Measurements from ENCODE around the gene NLGN1.
A peak's percentile ranks its signal among the peaks of the same experiment; 100 is the strongest.

The NLGN1 gene

DNA sequence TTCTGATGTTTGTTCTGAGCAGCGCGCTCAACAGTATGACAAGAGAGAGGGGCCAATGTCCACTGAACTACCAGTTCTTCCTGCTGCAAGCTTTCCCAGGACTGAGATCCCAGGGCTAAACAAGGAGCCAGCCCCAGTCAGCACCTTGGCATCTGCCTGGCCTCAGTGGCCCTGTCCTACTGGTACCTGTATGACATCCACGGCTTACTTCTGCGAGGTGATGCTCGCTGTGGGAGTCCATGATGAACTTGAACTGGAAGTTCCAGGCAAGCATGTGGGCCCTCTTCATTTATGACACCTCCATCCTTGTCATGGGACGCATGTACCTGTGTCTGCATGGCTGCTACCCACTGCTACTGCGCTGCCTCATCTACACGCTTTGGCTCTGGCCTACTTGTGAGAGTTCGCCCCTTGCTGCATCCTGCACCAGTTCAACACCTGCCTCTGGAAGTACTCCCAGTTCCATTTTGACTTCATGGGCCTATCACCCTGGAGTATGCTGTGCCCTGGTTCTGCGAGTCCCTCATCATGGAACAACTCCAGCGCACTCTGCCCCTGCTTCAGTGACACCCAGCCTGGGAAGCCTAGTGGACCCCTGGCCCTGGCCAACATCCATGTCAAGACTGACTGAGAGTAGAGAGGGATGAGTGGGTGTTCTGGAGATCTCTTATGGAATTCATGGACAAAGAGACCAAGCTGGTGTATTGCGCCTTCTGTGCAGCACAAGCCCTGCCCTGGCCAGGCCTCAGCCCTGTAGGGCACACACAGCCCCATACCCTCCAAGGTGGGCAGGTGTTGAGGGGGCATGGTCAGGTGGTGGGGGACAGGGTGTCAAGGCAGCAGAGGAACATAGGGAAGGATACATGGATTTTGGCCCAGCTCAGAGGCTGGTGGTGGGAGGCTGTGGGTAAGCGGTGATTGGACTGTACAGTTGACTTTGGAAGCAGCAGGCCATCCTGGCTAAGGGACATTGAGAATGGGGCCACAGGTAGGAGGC lies 246.8 kb downstream of the NLGN1 start:
- DNase-seq, result no peak

DNA sequence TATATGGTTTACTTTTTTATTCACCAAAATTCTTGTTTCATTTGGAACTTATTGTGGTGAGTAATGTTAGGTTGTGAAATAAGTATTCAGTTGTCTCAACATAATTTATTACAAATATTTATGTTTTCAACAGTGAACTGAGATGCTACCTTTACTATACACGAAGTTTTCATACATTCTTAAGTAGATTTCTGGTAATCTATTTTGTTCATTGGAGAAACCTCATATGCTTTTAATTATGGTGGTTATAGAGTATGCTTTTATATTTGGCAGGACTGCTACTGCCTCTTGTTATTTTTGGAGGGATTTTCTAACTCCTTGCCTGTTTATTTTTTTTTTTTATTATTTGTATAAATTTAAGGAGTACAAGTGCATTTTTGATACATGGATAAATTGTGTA lies 253.1 kb downstream of the NLGN1 start:
- no peak for DNase-seq

DNA sequence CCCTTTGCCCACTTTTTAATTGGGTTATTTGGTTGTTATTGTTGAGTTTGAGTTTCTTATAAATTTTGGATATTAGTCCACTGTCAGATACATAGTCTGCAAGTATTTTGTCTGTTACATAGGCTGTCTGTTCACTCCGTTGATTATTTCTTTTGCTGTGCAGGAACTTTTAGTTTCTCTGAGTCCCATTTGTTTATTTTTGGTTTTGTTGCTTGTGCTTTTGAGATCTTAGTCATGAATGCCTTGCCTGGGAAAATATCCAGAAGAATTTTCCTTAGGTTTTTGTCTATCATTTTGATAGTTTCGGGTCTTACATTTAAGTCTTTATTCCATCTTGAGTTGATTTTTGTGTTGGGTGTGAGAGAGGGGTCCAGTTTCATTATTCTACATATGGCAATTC lies 254.5 kb downstream of the NLGN1 start:
- DNase-seq, result no peak

DNA sequence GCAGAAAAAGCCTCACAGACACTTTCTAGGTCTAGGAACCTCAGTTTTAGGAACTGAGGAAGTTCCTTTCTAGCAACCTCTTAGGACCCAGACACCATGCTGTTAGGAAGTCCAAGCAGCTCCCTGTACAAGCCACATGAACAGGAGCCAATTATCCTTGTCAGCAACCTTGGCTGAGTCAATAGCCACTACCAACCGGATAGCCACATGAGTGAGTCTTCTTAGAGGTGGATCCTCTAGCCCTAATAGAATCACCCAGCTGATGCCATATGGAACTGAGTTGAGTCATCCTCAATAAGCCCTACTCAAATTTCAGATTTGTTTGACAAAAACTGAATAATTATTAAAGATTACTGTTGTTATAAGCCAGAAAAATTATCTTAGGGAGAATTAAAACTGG lies 256.2 kb downstream of the NLGN1 start:
- DNase-seq, result peak; percentile 66

DNA sequence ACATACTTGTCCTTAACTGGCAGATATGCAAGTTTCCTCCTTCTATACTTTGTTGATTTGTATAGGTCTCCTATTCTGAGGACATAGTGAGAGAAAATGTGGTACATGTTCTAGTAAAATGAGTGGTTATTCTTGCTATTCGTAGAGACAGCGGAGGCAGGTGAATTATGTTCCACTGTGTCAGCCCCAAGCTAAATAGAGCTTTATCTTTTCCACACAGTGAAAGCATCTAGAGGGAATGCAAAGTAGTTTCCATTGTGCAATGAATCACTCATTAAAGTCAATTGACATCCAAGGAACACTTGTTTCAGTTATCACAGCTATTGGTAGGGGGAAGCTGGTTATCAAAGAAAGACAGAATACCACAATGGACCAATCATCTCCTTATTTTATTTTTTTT lies 262.4 kb downstream of the NLGN1 start:
- no peak for DNase-seq

DNA sequence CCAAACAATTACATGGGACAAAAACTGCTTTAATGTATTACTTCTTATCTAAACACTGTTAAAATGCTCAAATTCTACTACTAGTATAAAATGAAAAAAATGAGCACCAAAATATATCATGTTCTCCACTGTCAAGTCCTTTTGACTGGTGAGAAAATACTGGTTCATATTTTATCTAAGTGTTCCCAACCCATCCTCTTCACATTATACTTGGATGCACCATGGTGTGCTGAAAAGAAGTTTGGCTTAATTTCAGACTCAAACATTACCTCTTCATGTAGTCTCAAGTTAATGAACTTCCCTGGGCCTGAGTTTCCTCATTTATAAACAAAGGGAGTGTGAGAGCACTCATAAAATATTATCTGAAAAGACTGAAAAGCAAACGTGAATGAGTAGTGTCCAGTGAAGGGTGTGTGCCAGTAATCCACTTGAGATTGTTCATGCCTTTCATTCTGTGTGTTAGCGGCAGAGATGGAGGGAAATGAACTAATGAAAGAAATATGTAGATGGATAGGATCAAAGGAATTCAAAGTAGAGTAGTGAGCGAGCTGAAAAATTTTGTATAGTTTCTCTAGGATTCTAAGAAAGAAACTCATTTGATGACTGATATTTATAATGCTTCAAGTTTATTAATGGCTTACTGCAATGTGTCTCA lies 263.2 kb downstream of the NLGN1 start:
- no peak for DNase-seq

DNA sequence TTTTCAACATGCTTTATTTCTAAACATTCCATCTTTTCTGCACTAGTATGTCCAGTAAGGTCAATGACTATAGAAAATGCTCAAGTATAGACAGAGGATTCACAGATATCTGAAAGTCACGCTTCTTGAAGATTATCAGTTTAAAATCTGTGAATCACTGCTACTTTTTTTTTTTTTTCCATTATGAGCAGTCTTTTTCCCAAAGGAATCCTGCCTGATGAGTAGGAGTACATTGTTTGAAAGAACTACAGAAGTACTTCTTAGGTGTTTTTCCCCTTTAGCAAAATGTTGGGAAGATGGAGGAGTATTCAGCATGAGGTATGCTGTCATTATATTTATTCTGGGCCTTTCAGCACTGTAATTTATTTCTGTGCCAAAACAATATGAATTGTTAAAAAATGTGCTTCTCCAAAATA lies 266.2 kb downstream of the NLGN1 start:
- DNase-seq, result no peak

DNA sequence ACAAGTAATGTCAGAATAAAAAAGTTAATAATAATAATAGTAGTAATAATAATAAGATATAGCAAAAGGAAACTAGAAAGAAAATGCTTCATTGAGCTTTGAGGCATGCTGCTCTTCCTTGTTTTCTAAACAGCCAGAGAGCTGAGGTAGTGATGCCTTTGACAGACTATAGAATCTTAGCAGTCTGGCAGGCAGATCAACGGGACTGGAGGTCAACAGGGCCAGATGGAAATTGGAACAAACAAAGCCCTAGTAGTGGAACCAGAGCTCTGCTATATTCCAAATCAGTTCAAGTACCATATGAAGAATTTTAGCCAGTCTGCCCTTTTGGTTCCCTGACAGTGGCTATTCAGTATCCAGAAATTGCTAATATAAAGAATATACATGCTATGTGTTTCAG lies 278.6 kb downstream of the NLGN1 start:
- peak; percentile 36 for DNase-seq

DNA sequence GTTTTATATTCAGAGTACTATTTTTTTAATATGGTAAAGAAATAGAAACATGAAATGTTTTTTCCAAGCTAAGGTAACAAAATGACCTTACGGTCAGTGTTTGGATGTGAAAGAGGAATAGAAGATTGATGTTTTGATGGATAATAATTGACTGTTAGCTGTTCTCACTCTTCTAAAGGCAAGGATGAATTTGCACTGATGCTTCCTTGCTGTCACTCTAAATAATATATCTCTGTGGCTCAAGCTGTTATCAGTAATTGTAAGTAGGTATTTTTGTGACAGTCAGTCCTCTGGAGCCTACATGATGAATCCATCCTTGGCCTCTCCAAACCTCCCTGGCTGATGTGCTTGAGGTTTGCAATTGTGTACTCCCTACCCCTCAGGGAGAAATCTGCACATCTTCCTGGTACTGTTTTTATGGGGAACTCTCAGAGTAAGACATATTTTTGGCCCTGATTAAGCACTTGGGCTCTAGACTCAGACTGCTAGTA lies 283.7 kb downstream of the NLGN1 start:
- no peak for DNase-seq

DNA sequence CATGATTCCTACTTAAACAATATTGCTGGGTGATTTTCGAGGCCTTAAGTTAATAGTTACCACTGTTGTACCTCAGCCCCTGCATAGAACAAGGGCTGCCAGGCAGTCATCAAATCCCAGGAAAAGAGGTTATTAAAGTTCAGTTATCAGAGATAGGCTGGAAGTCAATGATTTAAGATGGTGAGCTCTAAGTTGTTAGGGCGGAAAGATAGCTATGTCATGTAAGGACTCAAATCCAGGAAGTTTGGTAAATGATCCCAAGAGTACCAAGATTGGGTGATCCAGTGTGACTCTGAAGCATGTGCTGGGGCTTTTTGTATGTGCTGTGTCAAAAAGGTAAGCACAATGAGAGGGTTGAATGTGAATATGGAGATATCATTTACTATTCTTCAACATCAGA lies 287.9 kb downstream of the NLGN1 start:
- no peak for DNase-seq

DNA sequence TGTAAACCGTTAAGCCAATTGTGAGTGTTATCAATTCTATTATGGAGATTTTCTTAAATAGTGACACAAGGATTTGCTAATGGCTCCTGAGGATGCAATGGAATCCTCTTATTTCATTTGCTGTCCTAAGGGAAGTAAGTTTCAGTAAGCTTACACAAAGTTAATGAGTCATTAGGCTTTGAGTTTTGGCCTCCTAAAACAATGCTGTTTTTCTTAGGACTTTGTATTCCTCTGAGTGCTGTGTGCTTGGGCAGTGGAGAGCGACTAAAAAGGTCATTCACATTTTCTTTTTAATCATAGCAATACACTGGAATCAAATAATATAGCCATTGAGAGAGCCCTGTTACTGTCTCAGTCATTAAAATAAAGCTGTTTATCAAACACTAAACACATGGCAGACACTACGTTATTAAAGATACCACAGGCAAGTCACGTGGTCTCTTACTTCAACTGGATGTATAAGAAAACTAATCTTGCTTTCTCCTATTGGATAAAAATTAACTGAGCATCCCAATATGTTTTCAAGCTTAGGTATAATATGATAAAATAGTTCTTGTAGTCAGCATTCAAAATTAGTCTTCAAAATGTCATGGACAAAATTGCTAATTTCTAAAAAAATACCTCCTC lies 290.8 kb downstream of the NLGN1 start:
- DNase-seq, result peak; percentile 83

DNA sequence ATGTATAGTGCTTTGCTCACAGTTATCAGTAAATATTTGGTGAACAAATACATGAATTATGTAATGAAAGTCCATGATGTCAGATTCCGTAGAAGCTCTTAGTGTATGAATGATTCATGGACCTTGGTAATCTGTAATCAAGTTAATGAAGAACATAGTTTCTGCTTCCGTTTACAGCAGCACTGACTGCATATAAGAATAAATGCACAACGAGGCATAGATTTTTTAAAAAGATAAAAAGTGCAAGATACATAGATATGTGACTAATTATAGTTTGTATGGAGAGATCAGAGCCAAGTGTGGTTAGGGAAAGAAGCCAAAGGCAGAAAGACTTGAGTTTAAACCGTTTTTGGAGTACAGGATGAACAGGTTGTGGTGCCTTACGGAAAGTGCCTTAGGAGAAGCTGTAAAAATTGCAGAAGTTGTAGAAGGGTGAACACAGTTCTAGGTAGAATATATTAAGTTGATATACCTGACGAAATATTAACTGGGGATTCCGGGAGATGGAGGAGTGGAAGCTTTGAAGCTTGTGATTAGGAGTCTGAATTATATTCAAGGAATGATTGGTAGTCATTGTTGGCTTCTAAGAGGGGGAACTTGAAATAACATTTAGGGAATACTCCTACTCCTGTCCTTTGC lies 293.1 kb downstream of the NLGN1 start:
- DNase-seq, result no peak

DNA sequence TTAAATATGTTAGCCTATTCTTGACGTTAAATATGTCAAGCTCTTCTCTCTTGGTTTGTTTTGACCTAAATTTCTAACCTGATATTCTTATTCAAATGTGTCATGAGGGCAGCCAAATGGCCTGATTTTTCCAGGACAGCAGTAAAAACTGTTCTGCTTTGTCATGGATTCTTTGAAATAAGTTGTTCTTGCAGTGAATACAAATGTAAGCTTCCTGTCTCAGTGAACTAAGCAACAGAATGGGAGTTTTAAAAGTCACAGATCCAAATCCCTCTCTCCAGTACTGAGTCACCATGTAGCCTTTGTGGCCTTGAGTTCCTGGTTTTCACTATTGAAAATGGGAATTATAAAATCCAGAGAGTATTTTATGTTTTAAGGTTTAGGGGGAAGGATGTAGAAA lies 301.8 kb downstream of the NLGN1 start:
- no peak for DNase-seq

DNA sequence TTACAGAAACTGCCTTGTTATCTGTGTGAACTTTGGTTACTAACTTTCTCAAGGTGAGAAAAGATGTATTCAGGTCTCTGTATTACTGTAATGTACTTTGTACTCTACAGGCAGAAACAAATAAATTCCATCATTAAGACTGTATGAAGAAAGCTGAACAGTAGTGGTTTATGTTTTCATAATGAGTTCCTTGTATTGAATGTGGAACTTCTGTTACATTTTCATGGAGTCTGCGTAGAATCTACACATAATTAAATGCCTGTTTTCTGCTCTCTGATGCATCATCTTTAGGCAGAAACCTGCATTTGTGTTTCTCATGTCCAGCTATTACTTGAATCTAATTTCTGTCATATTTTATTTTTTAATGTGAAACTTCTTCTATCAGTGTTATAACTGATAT lies 302.8 kb downstream of the NLGN1 start:
- no peak for DNase-seq

DNA sequence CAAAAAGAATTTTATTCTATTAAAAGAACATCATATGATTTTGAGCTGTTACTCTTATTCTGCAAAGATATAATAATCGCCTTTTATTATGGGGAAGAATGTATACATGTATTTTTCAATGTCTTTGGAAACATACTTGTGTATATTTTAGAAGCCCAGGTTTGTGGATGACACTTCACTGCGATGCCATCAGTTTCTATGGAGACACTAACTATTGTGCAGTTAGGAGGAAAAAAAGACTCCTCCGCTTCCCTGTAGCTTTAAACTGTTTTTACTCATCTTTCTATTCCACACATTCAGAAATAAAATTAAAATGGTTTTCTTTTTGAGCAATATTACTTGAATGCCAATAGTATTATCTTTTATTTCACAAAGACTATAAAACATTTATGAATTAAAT lies 305.0 kb downstream of the NLGN1 start:
- no peak for DNase-seq

DNA sequence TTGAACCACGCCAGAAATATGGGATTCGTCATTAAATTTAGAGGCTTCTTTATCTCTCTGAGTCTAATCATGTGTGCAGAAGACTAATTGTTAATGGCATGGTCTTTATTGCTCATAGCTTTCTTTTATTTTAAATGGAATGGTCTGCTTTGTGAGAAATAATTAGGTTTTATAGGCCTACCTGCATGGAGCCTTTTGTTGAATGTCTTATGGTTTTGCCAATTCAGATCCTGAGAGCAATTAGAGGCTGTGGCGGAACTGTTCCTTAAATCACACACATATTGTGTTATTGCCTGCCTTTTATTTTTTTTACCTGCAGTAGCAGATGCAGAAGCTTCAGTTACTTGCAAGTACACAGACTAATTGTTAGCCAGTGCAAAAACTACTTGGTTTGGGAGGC lies 306.2 kb downstream of the NLGN1 start:
- DNase-seq, result no peak

DNA sequence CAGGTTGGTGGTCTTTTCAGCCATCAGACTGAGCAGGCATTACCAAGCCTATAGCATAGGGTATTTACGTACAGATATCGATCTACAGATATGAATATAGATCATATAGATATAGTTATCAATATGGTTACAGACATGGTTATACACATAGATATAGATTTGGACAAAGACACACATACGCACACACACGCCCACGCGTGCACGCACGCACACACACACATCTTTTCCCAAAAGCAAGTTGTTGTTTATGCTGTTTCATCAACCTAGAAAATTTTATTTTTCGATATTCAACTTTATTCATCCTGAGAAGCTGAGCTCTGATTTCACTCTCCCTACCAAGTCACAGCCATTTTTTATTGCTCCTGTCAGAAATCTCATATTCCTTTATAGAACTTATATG lies 309.1 kb downstream of the NLGN1 start:
- no peak for DNase-seq

DNA sequence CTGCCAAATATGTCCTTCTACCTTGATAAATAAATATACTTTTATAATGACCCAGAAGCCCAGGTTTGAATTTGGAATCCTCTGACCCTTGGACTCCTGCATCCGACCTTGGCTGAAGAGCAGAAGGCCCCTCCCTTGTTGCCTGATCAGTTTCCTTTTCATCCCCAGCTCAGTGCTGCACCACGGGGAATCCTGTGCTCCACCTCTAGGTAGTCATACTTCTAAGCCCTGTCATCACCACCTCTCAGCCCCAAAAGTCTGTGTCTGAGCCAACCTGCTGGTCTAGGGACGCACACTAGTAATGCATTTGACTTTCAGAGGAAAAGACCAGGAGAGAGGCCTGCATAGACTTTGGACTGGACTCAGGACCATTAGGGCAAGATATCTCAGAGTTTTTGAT lies 310.6 kb downstream of the NLGN1 start:
- DNase-seq, result no peak

DNA sequence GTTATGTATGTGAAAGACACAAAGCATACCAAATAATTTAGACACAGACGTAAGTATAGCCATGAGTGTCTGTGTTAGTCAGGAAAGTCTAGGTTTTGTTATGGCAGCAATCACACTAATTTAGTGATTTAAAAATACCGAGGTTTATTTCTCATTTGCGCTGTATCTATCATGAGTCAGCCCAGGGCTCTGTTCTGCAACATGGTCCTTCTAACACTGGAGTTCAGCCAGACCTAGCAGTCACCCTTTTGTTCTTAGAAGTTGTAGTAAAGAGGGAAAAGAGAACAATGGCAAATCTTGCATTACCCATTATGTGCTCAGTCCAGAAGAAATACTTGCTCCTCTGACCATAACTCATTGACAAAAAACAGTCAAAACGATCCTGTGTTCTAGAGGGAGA lies 311.5 kb downstream of the NLGN1 start:
- DNase-seq, result no peak

DNA sequence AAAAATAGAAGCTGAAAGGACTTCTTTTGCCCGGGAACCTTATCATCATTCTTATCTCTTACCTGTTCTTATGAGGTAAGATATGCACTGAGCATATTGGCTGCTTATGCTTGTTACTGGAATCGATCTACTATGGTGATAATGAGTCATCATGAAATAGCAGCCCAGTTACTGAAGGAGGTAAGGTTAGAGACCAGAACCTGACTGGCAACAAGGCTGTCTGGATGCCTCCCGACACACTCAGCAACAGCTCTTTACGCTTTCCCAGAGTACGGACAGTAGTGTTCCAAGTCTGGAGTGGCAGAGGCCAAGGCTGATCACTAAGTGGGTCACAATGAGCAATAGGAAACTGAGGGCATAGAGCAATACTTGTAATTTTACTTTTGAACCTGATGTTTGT lies 314.1 kb downstream of the NLGN1 start:
- DNase-seq, result no peak

DNA sequence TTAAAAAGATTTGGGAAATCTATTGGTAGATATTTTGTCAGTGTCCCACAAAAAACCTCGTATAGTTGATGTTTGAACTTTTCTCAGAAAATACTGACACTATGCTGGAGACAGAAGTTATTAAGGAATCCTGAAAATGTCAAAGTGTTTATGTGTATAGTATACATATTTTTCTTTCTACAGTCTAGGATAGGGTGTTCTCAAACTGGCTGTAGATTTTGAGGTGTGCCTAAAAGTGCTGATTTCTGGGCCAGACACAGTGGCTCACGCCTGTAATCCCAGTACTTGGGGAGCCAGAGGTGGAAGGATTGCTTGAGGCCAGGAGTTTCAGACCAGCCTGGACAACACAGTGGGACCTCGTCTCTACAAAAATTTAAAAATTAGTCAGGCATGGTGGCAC lies 322.0 kb downstream of the NLGN1 start:
- DNase-seq, result no peak

DNA sequence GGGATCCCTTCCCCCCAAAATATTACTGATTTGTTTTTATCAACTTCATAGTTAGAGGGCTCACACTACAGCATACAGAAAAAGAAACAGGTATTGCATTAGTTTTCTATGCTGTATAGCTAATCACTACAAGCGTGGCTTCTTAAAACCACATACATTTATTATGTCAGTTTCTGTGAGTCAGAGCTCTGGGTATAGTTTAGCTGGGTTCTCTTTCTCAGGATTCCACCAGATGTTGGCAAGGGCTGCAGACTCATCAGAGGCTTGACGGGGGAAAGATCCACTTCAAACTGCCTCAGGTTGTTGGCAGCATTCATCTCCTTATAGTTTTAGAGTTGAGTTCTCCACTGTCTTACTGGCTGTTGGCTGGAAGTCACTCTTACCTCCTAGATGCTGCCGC lies 328.0 kb downstream of the NLGN1 start:
- no peak for DNase-seq

DNA sequence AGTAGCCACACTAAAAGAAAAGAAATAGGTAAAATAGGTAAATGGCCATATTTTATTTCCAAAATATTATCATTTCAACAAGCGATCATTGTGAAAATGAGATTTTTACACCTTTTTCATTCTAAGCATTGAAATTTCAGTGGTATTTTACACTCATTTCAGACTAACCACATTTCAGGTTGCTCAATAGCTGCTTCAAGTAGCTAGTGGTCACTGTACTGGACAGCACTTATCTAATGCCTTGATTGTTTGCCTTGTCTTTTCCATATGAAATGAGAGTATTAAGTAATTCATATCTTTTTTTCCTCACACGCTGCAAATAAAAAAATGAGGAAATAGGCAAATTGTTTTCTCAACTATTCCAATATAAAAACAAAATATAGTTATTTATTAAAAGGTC lies 332.8 kb downstream of the NLGN1 start:
- DNase-seq, result no peak

Data from NCI-H82 (cell line).